ENCODE data around the gene NTN4. TPM values are rescaled to one million over a fixed set of nuclear protein-coding genes. Genes with fewer than 3 reads are reported as not detected.

Gene NTN4
- total and polyA plus RNA-seq, 10 of the 15 experiments (the other 5 are each of a cell fraction or from before 2014, with no cell fraction given): 0.15 TPM; not detected in 9

GRCh38 chr12:95651681-95652080 lies 138.9 kb downstream of the NTN4 start:
- DNase-seq (ENCODE audit: low read depth, low spot score): no peak
- CTCF ChIA-PET: no interaction called here
- RAD21 ChIA-PET (ENCODE audit: unreplicated experiment): no interaction called here
- Histone ChIP-seq H3K4me2 (ENCODE audit: control insufficient read depth, insufficient read depth) (no peak overlapping the region), H4K20me1 (ENCODE audit: control insufficient read depth, insufficient read depth) (no peaks in the 10 kb centered on the region), H2AFZ (ENCODE audit: control insufficient read depth, low read depth, low read length) (no peak overlapping the region), H3K4me3 (no peak overlapping the region), H3K9ac (ENCODE audit: control insufficient read depth, insufficient read depth, low read length) (no peak overlapping the region), H3K79me2 (ENCODE audit: control insufficient read depth, insufficient read depth, low read length) (no peaks in the 10 kb centered on the region), H3K27ac (ENCODE audit: control insufficient read depth, insufficient read depth) (no peak overlapping the region), H3K9me3 (replicated peaks; ENCODE audit: control insufficient read depth, insufficient read depth, low read length) (no peaks in the 10 kb centered on the region), H3K36me3 (ENCODE audit: control insufficient read depth in 2 of 2, insufficient read depth in 2 of 2, low read length in 1 of 2) (no peaks in the 10 kb centered on the region), H3K27me3 (replicated peaks in 1 of 2; ENCODE audit: control insufficient read depth in 2 of 2, insufficient read depth in 2 of 2, low read length in 1 of 2) (peaks cover 0 to 2% of the 10 kb centered on the region in 2 experiments; a peak in 3 of 4 replicates), H3K4me1 (ENCODE audit: control insufficient read depth, insufficient read depth, low read length) (no peaks in the 10 kb centered on the region)
- in situ Hi-C loops (cut with MboI): no loop called here
- ATAC-seq: no peak
- 8% methylated on average over 5 of the region's 6 CpGs for WGBS (ENCODE audit: insufficient coverage, insufficient replicate concordance, low lambda C conversion rate, missing lambda C conversion rate)
- intact Hi-C loops (cut with micrococcal nuclease; ENCODE audit: unreplicated experiment): no loop called here
- no peak for TF ChIP-seq IKZF2 (IDR thresholded peaks at IDR 0.05)
- no peak for TF ChIP-seq ZNF217 (IDR thresholded peaks at IDR 0.05)
- TF ChIP-seq MYC (IDR thresholded peaks at IDR 0.05; ENCODE audit: insufficient read depth, insufficient read length, insufficient replicate concordance, low read length, severe bottlenecking): no peak
- no peak for TF ChIP-seq POLR2AphosphoS5 (IDR thresholded peaks at IDR 0.05; ENCODE audit: low read length)
- no peak for TF ChIP-seq RBBP5 (conservative IDR thresholded peaks at IDR 0.05)
- TF ChIP-seq JUND (IDR thresholded peaks at IDR 0.05; ENCODE audit: low read depth, low read length): no peak
- TF ChIP-seq PBX3 (IDR thresholded peaks at IDR 0.05; ENCODE audit: insufficient replicate concordance, low read depth, low read length): no peak
- SMC1A ChIA-PET (ENCODE audit: uncharacterized antibody, unreplicated experiment): no interaction called here
- BruUV-seq (replicated peaks): no TSS peak
- no peak for FAIRE-seq
- POLR2A ChIA-PET: no interaction called here
